ENCODE results near the gene WNT4. TPM values are rescaled to one million over a fixed set of nuclear protein-coding genes. Genes with fewer than 3 reads are reported as not detected.

Gene WNT4
- polyA plus RNA-seq, 6 donors from 2014 or later = 0.32 TPM; not detected in 5

DNA sequence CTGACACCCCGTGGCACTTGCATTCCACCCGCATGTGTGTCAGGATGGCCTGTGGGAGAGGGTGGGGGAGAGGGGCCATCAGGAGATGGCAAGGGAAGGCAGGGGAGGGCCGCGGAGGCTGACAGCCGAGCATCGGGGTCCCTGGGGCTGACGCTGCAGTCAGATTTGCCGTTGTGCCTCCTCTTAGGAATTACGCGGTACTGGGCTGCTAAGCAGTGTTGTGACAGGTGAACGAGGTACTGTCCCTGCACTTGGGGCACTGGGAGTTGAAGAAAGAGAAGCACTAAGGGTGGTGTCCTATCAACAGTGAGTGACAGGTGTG, 22.5 kb downstream of the WNT4 start:
- no peaks in the 10 kb centered on the region for H3K27me3 Mint-ChIP-seq
- H3K4me1 Mint-ChIP-seq = peaks cover 51 to 59% (median 54%) of the 10 kb centered on the region in 3 donors
- no peak overlapping the region for H3K4me3 Mint-ChIP-seq

DNA sequence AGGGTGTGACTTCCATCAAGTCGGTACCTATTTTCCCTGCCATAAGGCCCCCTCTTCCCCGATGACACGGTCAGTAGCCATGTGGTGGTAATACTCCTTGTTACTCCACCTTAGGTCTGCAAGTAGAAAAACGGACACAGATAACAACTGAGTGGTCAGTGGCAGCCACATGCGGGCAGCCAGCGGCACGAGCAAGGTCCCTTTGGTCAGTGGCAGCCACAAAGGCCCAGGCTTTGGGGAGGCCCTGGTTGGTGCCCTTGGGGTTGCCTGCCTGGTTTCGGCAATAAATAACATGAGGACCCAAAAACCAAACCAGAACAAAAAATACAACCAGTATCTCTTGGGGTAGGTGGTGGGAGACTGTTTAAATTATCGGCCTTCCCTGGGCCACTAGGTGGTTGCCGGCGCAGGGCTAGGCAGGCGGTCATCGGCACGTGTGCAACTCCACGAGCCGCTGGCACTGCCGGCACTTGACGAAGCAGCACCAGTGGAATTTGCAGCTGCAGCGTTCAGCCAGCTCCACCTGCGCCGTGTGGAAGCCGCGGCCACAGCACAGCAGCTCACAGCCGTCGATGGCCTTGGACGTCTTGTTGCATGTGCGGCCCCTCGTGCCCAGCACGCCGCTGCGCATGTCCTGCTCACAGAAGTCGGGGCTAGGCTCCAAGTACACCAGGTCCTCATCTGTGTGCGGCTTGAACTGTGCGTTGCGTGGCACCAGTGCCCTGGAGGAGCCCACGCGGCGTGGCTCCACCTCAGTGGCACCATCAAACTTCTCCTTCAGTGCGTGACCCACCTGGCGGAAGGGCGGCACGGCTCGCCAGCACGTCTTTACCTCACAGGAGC, 23.1 kb downstream of the WNT4 start:
- no peak for ATAC-seq (ENCODE audit: low read depth in 2 of 2)
- H3K27me3 Mint-ChIP-seq = no peaks in the 10 kb centered on the region
- H3K27ac Mint-ChIP-seq = peak overlapping the region in 4 of 6 donors; percentile 32 to 92 (median 68)
- H3K4me3 Mint-ChIP-seq = peak overlapping the region in 2 of 8 donors; percentile 47 to 59
- no peaks in the 10 kb centered on the region for H3K9me3 Mint-ChIP-seq
- DNase-seq = no peak
- peaks cover 0 to 8% of the 10 kb centered on the region in 2 donors for H3K36me3 Mint-ChIP-seq
- peaks cover 57 to 65% (median 60%) of the 10 kb centered on the region in 3 donors for H3K4me1 Mint-ChIP-seq

More for the DNA sequence above, 22.5 kb downstream of the WNT4 start:
- peak overlapping the region in 3 of 6 donors; percentile 69 to 92 (median 79) for H3K27ac Mint-ChIP-seq
- no peaks in the 10 kb centered on the region for H3K9me3 Mint-ChIP-seq
- DNase-seq (no peak), ATAC-seq (ENCODE audit: low read depth in 2 of 2) (no peak)
- peaks cover 0 to 3% of the 10 kb centered on the region in 2 donors for H3K36me3 Mint-ChIP-seq

DNA sequence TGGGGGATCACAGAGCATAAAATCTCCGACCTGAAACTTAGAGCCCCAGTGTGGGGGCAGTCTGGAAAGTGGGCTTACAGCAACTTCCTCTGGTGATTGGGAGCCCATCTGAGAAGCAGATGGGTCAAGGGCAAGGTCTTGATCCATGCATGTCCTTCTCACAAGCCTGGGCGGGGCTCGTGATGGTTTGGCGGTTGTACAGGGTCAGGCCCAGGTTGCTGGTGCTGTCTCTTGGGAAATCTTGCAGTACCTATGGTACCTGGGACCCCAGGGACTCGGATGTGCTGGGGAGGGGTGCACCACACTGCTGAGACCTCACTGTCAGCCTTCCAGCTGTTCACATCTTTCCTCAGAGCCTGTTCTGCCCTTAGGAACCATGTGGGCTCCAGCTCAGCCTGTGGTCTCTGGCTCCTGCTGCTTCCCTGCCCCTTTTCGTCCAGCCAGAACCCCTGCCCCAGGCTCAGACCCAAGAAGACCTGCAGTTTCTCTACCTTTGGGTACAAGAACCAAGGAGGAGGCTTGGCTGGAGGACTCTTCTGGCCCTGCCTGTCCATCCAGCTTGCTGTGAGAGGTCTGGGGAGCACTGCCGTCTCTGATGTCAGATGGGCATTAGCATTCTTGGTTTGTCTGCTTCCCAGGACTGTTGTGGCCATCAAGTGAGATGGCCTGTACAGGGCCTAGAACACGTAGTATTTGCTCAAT, 24.5 kb downstream of the WNT4 start:
- Mint-ChIP-seq H3K4me3 (peak overlapping the region in 6 of 8 donors; percentile 47 to 80 (median 64)), H3K9me3 (no peaks in the 10 kb centered on the region), H3K36me3 (peaks cover 0 to 12% of the 10 kb centered on the region in 2 donors), H3K27ac (peak overlapping the region; percentile 84 to 99 (median 90)), H3K4me1 (peaks cover 57 to 65% (median 63%) of the 10 kb centered on the region in 3 donors), H3K27me3 (no peaks in the 10 kb centered on the region)
- DNase-seq (no peak), ATAC-seq (ENCODE audit: low read depth in 2 of 2) (peak in 1 of 2 donors; percentile 5)

DNA sequence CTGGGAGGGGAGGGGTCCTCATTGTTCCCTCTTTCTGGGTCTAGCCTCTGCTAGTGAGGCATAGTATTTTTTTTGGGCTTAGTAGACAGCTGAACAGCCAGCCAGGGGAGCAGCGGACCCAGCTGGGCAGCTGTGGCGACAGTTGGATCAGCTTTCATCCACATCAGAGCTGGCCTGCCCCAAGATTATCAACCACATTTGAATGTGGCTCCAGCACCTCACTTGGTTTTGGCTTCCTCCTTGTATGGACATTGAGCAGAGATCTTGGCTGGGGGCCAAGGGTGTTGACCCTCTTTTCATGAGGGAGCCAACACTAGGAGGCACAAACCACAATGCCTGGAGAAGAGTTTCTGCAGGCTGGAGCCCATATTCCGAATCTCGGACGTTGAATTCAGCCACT, 25.0 kb downstream of the WNT4 start:
- peak overlapping the region in 5 of 6 donors; percentile 76 to 92 (median 86) for H3K27ac Mint-ChIP-seq
- H3K36me3 Mint-ChIP-seq = peaks cover 0 to 12% of the 10 kb centered on the region in 2 donors
- no peaks in the 10 kb centered on the region for H3K9me3 Mint-ChIP-seq
- ATAC-seq (ENCODE audit: low read depth in 2 of 2) (no peak), DNase-seq (no peak)
- H3K4me3 Mint-ChIP-seq = peak overlapping the region in 6 of 8 donors; percentile 8 to 62 (median 42)
- no peaks in the 10 kb centered on the region for H3K27me3 Mint-ChIP-seq
- peaks cover 62 to 71% (median 69%) of the 10 kb centered on the region in 3 donors for H3K4me1 Mint-ChIP-seq

DNA sequence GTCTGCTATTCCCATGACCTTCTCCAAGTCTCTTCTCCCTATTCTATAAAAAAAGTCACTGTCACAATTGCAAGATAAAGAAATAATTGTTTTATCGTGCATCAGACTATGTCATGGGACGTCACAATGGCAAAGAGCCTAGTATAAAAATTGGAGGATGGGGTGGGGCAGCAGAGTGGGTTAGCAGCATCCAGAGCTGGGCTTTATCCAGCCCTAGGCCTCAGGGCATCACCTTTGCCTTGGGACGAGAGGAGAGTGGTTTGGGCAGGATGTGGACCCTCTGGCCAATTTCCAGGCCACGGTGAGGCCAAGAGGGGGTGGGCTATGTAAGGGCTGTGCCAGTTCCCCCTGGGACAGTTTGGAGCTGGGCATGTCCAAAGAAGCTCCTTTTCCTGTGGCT, 25.7 kb downstream of the WNT4 start:
- Mint-ChIP-seq H3K4me1 (peaks cover 69 to 75% (median 74%) of the 10 kb centered on the region in 3 donors), H3K9me3 (no peaks in the 10 kb centered on the region), H3K4me3 (peak overlapping the region in 3 of 8 donors; percentile 19 to 47 (median 44)), H3K27ac (peak overlapping the region in 4 of 6 donors; percentile 51 to 92 (median 75)), H3K27me3 (no peaks in the 10 kb centered on the region), H3K36me3 (peaks cover 0 to 12% of the 10 kb centered on the region in 2 donors)
- ATAC-seq (ENCODE audit: low read depth in 2 of 2) = no peak
- DNase-seq = no peak

DNA sequence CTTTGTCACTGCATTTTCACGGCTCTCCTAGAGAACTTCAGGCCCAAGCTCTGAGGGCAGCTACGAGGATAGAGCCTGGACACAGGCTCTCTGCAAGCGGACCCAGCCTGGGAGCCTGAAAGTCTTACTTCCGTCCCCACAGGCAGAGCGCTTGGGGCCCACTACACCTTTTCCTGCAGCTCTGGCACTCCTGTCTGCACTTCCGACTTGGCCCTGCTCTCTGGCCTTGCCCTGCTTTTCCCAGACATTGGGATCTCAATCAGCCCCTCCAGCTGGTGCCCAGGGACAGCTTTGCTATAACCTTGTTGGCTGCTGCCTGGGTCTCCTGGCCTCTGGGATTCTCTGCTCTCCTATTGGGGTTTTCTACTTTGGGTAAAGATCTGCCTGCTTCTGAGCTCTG, 27.6 kb downstream of the WNT4 start:
- H3K27me3 Mint-ChIP-seq = no peaks in the 10 kb centered on the region
- H3K4me3 Mint-ChIP-seq = peak overlapping the region in 1 of 8 donors; percentile 82
- H3K27ac Mint-ChIP-seq = peak overlapping the region; percentile 85 to 98 (median 92)
- ATAC-seq (ENCODE audit: low read depth in 2 of 2) (no peak), DNase-seq (no peak)
- peaks cover 0 to 12% of the 10 kb centered on the region in 2 donors for H3K36me3 Mint-ChIP-seq
- no peaks in the 10 kb centered on the region for H3K9me3 Mint-ChIP-seq
- H3K4me1 Mint-ChIP-seq = peaks cover 66 to 81% (median 76%) of the 10 kb centered on the region in 3 donors

DNA sequence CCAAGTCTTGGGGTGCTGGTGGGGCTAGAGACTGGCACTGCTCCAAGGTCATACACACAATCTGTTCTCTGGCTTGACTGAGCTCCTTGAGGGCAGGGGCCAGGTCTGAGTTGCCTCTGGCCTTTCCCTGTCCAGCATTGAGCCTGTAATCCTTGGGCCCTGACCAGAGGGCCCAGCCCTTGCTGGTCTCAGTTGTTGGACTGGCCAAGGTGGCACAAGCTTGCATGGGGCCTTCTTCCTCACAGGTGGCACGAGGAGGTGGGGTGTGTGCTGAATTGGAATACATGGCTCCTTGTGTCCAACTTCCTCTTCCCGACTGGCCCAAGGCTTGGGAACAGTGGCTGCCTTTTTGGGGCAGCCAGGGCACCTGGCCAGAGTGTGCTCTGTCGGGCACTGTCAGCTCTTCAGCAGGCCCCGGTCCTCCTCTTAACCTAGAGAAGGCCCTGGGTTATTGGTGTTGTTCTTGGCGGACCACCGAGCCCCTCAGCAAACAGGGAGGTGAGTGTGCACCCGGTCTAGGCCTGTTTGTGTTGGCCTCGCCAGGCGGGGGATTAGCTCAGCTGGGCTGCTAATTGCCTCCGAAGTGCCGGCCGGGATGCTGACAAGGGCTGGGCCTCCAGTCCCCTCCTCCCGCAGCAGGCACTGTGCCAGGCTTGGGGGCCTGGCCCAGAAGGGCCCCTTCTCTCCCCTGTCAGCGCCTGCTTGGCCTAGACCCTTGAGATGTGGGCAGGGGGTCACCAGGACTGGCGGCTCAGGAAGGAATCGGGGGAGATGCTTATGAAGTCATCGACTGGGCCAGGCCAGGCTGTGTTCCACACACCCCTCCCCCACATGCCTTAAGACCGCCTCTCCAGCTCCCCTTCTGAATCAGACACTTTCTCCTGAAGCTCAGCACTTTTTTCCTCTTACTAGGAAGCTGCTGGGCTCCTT, 28.5 kb downstream of the WNT4 start:
- no peaks in the 10 kb centered on the region for H3K27me3 Mint-ChIP-seq
- no peaks in the 10 kb centered on the region for H3K9me3 Mint-ChIP-seq
- no peak overlapping the region for H3K4me3 Mint-ChIP-seq
- DNase-seq (no peak), ATAC-seq (ENCODE audit: low read depth in 2 of 2) (no peak)
- peaks cover 62 to 75% (median 69%) of the 10 kb centered on the region in 3 donors for H3K4me1 Mint-ChIP-seq
- H3K27ac Mint-ChIP-seq = peak overlapping the region; percentile 61 to 98 (median 91)
- peaks cover 0 to 12% of the 10 kb centered on the region in 2 donors for H3K36me3 Mint-ChIP-seq

DNA sequence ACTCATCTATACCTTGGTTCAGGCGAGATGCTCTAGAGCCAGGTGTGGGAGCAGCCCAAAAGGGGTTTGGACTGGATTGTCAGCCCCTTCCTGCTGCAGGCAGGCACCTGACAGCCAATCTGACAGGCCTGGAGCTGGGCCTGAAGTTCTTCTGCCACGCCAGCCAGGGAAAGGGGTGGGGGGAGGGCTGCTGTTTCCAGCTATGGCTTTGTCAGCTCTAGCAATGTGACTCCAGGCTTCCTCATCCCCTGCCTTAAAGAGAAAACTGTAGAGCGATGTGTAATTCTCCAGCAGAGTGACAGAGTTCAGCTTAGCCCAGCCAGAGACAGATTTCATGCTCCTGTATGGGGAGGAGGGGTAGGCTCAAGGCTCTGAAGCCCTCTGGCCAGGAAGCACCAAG, 30.3 kb downstream of the WNT4 start:
- peak overlapping the region in 4 of 6 donors; percentile 52 to 93 (median 72) for H3K27ac Mint-ChIP-seq
- H3K4me1 Mint-ChIP-seq = peaks cover 50 to 65% (median 63%) of the 10 kb centered on the region in 3 donors
- H3K36me3 Mint-ChIP-seq = peaks cover 0 to 12% of the 10 kb centered on the region in 2 donors
- DNase-seq (no peak), ATAC-seq (ENCODE audit: low read depth in 2 of 2) (no peak)
- H3K27me3 Mint-ChIP-seq = no peaks in the 10 kb centered on the region
- no peak overlapping the region for H3K4me3 Mint-ChIP-seq
- H3K9me3 Mint-ChIP-seq = no peaks in the 10 kb centered on the region

DNA sequence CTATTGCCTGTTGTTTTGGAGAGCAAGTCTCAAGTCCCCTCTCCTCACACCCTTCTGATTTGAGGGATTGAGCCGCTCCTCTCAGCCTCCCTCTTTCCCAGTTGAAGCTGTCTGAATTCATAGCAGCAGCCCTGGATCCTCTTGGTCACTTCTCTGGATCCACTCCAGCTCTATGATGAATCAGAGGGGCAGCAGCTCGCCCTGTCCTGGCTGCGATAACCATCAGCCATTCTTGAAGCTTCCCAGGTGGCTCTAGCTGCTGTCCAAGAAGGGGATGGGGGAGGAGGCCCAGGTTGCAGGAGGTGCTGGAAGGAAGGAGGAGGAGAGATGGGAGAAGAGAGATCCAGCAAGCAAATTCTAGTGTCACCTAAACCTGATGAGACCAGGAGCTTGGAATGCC, 31.3 kb downstream of the WNT4 start:
- DNase-seq = no peak
- no peak overlapping the region for H3K4me3 Mint-ChIP-seq
- H3K27me3 Mint-ChIP-seq = no peaks in the 10 kb centered on the region
- H3K4me1 Mint-ChIP-seq = peaks cover 44 to 60% (median 53%) of the 10 kb centered on the region in 3 donors
- H3K36me3 Mint-ChIP-seq = peaks cover 0 to 12% of the 10 kb centered on the region in 2 donors
- H3K27ac Mint-ChIP-seq = peak overlapping the region in 1 of 6 donors; percentile 91
- no peaks in the 10 kb centered on the region for H3K9me3 Mint-ChIP-seq
- ATAC-seq (ENCODE audit: low read depth in 2 of 2) = no peak

DNA sequence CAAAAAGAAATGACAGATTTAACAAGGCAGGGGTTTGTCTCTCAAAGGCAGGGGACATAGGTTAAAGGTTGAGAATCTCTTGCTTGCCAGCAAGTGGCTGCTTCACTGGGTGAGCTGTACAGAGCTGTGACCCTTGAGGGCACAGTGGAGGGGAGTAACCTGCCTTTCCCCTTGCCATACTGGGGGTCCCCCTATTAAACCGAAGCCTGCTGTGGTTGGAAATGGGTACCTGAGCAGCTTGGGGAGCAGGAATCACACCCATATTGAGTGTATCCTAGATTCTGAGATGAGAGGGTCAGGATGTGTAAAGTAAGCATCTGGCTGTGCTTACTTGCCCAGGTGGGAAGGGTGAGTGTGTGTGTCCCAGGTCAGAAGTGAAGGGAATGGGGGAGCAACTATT, 31.8 kb downstream of the WNT4 start:
- H3K9me3 Mint-ChIP-seq = no peaks in the 10 kb centered on the region
- no peaks in the 10 kb centered on the region for H3K27me3 Mint-ChIP-seq
- no peak for ATAC-seq (ENCODE audit: low read depth in 2 of 2)
- H3K27ac Mint-ChIP-seq = peak overlapping the region in 1 of 6 donors; percentile 75
- peak overlapping the region in 1 of 8 donors; percentile 39 for H3K4me3 Mint-ChIP-seq
- peaks cover 0 to 12% of the 10 kb centered on the region in 2 donors for H3K36me3 Mint-ChIP-seq
- peaks cover 42 to 60% (median 53%) of the 10 kb centered on the region in 3 donors for H3K4me1 Mint-ChIP-seq
- no peak for DNase-seq

DNA sequence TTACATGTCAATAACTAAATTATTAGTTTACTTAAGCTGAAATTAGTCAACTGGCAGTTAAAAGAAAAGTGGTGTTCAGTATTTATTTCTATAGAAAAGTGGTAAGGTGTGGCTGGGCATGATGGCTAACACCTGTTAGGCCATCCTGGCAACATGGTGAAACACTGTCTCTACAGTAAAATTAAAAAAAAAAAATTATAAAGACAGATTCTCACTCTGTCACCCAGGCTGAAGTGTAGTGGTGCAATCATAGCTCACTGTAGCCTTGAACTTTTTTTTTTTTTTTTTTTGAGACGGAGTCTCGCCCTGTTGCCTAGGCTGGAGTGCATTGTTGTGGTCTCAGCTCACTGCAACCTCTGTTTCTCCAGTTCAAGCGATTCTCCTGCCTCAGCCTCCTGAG, 32.9 kb downstream of the WNT4 start:
- peaks cover 39 to 57% (median 52%) of the 10 kb centered on the region in 3 donors for H3K4me1 Mint-ChIP-seq
- H3K27me3 Mint-ChIP-seq = no peaks in the 10 kb centered on the region
- H3K9me3 Mint-ChIP-seq = no peaks in the 10 kb centered on the region
- no peak for DNase-seq
- H3K36me3 Mint-ChIP-seq = peaks cover 0 to 5% of the 10 kb centered on the region in 2 donors
- H3K4me3 Mint-ChIP-seq = no peak overlapping the region
- ATAC-seq (ENCODE audit: low read depth in 2 of 2) = no peak
- no peak overlapping the region for H3K27ac Mint-ChIP-seq

DNA sequence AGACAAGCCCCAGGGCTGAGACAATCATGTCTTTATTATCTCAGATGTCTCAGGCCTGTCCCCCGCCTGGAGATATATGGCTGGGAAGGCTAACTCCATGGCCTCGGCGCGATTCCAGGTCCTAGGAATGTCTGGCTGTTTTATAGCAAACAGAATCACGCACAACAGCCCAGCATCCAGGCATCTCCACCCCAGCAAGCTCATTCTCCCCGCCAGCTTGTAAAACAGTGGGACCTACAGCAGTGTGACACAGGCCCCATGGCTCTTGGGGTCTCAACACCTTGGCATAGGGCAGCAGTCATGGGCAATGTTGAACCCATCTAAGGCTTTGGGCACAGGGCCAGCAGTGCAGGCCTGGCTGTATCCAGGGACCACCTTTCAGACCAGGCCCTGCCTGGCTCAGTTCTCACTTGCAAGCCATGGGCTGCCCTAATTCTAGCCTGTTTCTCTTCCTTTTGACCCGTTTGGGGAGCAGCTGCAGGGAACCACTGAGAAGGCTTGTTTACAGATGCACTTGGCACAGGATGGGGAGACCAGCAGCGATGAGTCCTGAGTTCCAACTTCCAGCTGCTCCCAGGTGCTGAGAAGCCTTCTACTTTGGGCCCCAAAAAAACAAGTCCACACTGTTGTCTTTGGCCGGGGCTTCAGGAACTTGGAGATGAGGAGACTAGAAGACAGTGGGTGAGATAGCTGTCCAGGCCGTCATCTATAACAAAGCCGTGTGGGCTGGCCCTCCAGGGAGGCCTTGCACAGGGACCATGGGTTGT, 34.4 kb downstream of the WNT4 start:
- ATAC-seq (ENCODE audit: low read depth in 2 of 2) = no peak
- peaks cover 50 to 64% (median 59%) of the 10 kb centered on the region in 3 donors for H3K4me1 Mint-ChIP-seq
- H3K4me3 Mint-ChIP-seq = no peak overlapping the region
- DNase-seq = no peak
- no peaks in the 10 kb centered on the region for H3K9me3 Mint-ChIP-seq
- peak overlapping the region in 2 of 6 donors; percentile 39 to 40 for H3K27ac Mint-ChIP-seq
- H3K36me3 Mint-ChIP-seq = peaks cover 0 to 8% of the 10 kb centered on the region in 2 donors
- H3K27me3 Mint-ChIP-seq = no peaks in the 10 kb centered on the region
